Central memory CD4-positive, alpha-beta T cell (primary cell): ENCODE data around the gene CLDN18.

Experiments
- DNase-seq: peaks from one replicate; pipeline ENCODE4 v3.0.0; 2022

The CLDN18 gene

DNA sequence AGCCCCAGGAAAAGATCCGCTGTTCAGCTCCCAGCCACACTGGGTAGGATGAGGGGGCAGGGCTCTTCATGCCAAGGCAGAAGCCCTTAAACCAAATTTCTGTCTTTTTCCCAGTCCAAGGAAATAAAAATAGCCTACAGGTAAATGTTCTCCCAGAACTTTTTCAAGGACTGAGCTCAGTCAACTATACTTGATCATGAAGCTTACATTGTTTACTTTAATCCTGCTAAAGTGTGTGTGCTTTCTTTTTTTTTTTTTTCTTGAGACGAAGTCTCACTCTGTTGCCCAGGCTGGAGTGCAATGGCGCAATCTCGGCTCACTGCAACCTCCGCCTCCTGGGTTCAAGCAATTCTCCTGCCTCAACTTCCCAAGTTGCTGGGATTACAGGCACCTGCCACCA lies 17.9 kb downstream of the CLDN18 start:
- no peak for DNase-seq

DNA sequence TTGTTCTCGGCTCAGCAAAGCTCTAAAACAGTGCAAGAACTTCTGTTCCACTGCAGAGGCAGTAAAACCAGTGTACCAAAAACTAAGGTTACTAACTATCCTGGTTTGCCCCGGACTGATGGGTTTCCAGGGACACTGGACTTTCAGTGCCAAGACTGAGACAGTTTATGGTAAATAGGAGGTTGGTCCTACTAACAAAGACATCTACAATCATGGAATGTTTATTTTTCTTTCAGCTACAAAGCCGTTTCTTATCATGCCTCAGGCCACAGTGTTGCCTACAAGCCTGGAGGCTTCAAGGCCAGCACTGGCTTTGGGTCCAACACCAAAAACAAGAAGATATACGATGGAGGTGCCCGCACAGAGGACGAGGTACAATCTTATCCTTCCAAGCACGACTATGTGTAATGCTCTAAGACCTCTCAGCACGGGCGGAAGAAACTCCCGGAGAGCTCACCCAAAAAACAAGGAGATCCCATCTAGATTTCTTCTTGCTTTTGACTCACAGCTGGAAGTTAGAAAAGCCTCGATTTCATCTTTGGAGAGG lies 20.8 kb downstream of the CLDN18 start:
- no peak for DNase-seq

DNA sequence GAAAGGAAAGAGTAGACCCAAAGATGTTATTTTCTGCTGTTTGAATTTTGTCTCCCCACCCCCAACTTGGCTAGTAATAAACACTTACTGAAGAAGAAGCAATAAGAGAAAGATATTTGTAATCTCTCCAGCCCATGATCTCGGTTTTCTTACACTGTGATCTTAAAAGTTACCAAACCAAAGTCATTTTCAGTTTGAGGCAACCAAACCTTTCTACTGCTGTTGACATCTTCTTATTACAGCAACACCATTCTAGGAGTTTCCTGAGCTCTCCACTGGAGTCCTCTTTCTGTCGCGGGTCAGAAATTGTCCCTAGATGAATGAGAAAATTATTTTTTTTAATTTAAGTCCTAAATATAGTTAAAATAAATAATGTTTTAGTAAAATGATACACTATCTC lies 21.6 kb downstream of the CLDN18 start:
- DNase-seq = no peak

DNA sequence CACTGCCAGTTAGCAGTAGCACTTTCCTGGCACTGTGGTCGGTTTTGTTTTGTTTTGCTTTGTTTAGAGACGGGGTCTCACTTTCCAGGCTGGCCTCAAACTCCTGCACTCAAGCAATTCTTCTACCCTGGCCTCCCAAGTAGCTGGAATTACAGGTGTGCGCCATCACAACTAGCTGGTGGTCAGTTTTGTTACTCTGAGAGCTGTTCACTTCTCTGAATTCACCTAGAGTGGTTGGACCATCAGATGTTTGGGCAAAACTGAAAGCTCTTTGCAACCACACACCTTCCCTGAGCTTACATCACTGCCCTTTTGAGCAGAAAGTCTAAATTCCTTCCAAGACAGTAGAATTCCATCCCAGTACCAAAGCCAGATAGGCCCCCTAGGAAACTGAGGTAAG lies 22.6 kb downstream of the CLDN18 start:
- DNase-seq = no peak

DNA sequence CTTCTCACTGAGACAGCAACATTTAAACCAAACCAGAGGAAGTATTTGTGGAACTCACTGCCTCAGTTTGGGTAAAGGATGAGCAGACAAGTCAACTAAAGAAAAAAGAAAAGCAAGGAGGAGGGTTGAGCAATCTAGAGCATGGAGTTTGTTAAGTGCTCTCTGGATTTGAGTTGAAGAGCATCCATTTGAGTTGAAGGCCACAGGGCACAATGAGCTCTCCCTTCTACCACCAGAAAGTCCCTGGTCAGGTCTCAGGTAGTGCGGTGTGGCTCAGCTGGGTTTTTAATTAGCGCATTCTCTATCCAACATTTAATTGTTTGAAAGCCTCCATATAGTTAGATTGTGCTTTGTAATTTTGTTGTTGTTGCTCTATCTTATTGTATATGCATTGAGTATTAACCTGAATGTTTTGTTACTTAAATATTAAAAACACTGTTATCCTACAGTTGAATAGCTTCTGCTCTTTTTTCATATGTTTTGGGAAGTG lies 23.3 kb downstream of the CLDN18 start:
- DNase-seq = no peak

DNA sequence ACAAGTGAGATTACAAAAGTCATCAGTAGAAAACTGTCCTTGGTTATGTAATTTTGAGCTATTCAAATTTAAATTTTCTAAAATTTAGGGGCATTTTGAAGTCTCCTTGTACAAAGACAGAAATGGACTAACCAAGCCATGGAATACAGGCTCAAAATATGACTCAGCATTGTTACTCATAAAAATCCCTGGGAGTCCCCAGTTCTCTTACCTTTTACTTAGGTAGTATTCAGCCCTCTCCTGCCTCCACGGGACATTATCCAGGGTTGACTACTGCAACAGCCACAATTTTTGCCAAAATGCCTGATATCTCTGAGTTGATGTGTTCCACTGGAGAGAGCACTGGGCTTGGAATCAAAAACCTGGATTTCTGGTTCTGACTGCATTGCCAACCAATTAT lies 25.0 kb downstream of the CLDN18 start:
- DNase-seq = no peak

DNA sequence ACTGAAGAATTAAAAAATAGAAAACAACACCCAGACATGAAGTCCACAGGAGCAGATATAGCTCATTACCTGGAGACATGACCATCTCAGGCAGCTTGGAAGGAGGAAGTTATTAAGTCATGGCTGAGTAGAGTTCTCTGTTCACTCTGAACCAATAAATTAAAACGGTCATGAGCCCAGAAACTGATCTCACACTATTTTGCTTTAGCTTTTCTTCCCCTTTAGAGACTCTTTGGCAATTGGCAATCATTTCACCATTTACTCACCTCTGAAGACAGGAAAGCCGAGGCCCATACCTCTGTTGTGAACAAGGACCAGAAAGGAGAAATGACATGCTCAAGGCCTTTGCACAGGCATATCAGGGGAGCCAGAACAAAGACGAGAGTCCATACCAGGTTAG lies 26.6 kb downstream of the CLDN18 start:
- no peak for DNase-seq

DNA sequence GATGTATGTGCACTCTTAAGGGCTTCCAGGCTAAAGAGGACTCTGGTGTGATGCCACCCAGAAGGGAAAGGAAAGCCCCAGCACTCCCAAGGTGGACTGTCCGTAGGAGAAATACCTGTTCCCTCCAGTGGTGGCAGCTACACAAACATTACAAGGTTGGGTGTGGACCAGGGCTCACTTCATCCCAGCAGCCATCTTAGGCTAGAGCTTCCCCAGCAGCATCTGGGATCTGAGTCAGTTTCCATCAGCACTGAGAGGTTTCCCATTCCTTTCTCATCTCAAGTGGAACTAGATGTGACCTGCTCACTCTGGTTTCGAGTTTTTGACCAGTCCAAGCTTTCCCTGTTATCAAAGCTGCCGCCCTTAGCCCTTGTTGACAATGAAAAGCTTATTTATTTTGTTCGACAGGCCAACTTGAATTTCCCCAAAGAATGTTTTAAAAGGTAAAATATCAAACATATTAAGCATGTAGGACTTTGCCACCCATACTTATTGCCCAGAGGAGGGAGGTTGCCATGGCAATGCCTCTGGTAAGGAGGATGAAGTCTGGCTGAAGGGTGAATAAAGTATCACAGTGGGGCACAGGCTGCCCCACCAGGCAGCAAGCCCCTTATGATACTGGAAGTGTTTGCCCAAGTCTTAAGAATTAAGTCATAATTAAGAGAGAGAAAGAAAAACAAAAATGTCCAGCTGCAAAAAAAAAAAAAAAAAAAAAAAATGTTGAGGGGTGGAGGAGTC lies 28.9 kb downstream of the CLDN18 start:
- no peak for DNase-seq

DNA sequence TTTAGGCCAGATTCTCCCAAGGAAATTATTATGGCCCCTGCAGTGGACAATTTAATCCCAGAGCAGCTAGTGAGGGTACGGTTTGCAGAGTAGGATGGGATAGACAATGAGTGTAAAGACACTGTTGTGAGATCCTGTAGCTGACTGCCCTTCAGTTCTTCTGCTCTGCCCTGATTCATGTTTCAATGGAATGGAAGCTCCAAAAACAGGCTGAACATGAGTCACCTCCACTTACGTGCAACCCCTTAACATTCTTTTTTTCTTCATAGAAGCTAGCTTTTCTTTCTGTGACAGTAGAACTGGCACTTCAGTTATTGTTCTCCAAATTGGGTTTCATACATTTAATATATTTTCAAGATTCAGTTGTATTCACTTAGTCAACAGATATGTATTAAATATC lies 32.1 kb downstream of the CLDN18 start:
- DNase-seq = no peak

DNA sequence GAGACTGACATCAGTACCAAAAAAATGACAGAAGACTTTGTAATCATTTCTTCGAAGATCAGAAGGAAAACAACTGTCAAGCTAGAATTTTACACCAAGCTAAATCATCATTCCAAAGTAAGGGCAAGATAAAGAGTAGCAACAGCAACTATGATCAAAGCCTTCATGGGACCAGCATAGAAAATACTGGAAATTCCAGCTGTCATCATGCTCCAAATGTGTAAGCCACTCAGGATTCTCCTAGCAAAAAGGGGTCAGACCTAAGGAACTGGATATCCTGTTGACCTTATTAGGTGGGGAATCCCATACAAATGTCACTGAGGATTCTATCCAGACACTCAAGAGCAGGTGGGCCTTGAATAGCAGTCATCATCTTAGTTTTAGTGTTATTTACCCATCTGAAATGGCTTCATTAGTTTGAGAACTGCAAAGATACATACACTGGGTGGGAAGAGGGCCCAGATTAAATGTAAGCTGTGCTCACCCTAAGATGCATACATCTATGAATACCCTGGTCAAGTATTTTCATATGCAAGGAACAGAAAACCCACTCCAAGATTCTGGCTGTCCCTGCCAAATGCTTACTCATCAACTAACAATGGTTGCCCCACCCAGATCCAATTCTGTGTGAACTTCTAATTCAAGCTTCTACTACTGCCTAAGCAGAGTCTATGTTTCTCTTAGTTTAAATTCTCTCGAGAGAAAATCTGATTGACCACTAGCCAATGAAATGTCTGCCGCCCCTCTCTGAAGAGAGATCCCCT lies 33.5 kb downstream of the CLDN18 start:
- no peak for DNase-seq

DNA sequence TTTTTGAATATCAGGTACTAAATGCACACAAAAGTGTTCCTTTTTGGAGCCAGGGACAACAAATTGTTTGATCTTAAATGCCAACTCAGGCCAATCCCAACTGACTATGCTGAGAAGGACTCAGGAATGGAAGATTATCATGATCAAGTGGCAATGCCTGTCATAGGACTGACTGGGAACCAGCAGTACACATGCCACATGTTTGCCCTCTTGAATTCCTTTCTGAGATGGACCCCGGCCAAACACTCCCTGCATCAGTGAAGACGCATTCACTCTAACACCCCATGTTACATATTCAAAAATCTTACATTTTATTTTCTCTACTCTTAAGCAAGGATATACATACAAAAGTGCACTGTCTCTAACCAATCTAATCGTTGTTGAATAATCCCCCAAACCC lies 36.1 kb downstream of the CLDN18 start:
- DNase-seq = no peak

DNA sequence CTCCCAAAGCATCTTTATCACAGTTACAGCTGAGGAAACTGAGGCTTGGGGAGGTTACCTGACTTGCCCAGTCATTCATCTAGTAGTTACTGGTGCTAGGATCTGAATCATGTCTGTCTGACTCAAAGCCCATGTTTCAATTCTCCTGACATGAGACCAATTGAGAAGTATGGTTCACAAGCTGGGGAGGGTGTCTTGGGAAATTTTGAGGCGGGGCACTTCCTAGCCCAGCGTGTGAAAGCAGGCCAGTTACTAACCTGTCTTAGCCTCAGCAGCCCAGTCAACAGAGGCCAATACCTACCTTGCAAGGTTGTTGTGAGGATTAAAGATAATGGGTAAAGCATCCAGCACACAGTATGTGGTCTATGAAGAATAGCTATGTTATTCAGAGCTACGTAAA lies 37.0 kb downstream of the CLDN18 start:
- no peak for DNase-seq

DNA sequence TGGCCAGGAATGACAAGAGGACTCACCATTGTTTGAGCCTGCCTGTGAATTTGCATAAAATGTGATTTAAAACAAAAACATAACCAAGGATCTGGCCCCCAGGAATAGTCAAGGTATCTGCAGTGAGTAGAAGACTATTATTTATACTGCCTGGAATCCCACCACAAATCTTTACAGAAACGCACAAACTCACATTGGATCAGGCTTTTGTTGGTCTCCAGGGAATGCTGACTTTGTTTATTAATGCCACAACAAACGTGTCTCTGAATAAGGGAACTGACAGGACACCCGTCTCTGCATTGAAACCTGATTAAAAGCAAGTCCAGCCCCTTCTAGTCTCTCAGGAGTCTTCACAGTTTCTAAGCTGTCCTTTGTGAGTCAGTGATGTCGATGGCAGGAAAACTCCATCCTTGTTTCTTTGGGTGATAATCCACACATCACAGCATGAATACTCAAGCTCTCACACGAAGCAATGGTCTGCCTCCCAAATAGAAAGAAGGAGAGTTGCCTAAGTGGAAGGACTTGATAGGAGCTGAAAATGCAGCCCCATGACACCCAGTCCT lies 37.7 kb downstream of the CLDN18 start:
- no peak for DNase-seq

DNA sequence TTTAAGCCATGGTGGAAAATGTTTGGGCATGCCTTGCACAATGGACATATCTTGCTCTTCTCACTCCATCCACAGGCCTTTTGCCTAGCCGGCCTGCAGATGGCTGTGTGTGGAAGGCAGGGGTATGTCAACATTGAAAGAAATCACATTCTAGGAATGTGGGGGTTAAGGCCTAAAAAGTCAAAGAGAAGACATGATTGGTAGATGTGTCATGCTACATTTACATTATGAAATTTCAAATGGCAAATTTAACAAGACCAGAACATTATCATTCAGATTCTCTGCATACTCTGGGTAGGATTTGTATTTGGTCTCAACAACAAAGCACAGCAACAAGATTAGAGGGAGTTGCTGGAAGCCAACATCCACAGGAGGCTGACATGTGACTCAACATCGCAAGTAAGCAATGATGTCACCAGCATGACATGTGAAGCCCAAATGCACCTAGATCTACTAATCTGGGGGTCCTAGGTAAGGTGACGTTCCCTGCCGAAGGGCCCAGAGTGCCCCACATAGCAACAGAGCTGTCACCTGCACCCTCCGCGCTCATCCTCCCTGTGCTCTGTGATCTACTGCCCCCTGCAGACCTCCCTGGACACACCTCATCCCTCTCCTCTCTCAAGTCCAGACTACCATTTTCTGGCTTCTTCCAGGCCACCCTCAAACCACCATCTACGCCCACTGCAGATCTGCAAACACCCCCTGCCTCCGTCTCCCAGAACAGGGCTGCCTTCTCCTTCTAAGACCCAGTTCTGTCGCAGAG lies 39.4 kb downstream of the CLDN18 start:
- no peak for DNase-seq

DNA sequence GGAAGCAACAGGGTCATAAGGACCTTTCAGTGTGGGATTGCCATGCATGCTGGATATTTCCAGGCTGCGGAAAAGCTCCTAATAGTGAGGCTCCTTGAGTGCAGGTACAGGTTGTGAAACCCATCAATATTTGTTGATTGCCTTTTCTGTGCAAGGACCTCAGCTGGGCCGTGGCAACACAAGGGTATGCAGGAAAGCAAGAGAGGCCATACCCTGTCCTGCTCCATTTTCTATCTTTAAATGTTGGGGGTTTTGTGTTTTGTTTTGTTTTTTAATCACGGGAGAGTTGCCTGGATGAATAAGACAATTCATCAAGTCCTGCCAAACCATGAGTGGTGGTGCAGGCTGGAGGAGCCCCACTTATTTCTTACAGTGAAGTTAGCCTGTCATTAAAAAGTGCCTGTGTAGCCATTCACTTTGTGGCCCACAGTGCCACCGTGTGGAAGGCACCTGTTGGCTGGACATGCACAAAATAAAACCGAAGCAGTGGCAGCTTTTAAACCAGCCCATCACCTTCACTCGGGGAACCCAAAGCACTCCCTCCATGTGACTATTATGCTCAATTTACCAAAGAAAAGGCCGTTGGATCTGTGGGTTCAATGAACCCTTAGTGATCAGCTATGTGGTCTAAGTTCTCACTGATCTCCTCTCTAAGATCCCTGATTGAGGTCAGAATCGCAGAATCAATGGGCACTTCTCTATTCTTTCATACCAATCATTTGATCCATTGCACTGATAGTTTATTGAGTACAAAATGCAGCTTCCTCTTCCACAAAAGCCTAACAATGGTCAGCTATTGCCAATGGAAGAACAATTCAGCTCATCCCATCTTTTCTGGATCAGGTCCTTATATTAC lies 42.2 kb downstream of the CLDN18 start:
- DNase-seq = no peak

DNA sequence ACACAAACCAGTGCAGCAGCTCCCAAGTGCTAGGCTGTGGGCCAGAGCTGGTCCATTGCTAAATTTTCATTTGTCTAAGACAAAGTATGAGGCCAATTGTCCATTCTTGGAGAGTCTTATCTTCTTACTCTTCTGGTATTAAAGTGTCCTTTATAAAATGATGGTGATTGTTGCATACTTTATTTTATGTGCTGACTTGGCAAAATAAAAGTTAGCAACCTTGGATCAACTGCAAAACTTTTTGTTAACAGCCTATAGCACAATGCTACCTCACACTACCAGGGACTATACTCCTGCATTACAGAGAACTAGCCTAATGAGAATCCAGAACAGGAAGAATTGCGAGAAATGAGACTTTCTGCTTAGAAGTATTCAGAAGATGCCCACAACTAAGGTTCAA lies 44.1 kb downstream of the CLDN18 start:
- no peak for DNase-seq

DNA sequence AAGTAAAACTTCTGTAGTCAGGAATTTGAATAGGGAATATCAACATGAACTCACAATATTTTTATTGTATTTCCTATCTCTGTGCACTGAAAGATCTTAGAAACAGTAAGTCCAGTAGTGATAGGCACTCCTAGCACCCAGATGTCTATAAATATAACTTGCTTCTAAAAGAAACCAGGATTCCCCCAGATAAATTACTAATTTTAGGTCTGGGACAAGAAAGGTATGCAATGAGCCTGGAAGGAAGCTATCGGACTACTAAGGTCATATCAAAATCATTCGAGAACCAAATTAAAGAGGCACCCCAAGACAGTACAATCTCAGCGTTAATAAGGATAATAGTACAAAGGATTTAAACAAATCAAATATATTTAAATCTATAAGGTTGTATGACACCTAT lies 47.4 kb downstream of the CLDN18 start:
- no peak for DNase-seq

DNA sequence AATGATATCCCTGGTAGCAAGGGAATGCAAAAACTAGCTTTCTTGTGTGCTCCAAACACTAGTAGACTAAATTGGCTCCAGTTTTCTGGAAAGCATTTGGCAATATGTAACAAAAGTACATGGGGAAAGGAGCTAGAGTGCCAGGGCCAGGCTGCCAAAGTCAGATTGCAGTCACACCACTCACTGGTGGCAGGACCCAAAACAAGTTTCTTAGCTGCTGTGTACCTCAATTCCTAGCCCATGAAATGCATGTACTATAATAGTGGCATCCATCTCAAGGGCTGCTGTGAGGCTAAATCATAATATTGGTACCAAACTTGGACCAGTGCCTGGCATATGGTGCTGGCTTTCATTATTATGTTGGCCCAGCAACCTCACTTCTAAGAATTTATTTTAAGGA lies 49.3 kb downstream of the CLDN18 start:
- no peak for DNase-seq

DNA sequence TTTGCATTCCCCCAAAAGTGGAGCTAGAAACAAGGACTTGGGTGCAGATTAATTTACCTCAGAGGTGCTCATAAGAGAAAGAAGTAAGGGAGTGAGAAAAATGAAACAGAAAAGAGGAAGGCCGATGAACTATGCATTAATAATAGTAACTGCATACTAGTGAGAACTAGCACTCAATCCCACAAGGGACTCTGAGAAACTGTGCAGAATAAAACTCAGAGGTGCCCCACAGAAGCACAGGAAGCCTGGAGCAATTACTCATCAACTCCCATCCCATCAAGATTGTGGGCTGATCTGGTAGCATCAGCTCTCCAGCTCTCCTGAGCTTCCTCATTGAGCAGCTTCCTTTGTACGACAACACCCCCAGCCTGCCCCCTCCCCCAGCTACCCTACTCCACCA lies 50.8 kb downstream of the CLDN18 start:
- no peak for DNase-seq

DNA sequence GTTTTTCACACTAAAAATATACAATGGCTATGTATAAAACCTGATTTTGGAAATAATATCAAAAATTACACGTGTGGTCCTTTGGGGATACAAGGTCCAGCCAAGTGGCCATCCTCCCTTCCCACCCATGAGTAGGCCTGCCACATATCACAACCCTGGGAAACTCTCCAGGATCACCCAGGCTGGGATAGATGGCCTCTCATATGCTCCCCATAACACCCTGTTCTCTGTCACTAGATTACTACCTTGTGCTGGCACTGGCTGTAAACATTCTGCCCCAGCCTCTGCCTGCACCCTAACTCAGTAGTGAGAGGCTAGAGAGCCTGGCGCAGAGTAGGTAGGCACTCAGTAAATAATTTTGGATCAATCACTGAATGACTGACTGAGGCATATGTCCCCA lies 52.1 kb downstream of the CLDN18 start:
- no peak for DNase-seq

DNA sequence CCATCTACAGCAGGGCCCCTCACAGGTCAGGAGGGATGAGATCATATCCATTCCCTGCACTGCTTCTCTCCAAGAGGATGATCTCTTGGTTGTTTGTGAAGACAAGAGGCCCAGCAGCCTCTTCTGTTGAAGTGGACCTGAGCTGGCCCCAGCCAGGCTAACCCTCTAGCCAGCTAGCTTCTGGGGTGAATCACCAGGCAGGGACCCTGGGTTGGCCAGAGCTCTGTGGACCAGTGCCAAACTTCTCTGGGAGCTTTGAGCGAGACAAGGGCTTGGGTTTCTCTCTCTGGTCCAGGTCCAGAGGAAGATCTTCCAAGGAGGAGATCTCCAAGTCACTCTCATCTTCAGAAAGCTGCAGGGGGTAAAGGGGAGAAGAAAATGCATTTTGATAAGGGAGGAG lies 52.7 kb downstream of the CLDN18 start:
- no peak for DNase-seq

DNA sequence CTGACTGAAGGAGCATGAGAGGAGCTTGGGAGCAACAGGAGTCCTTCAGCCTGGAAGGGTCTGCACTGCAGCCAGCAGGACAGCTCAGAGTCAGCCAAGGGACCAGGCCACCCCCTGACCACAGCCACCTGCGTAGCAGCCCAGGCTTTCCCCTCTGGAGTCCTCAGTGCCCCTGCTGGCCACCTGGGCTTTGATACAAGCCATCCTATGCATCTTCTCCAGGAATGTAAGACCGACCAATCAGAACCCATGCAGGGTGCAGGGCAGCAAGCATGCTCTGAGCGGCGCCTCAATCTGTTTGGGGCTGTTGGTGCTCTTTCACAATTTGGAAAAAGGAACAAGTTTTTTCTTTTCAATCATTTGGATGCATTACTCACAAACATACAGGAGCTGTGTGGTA lies 53.5 kb downstream of the CLDN18 start:
- no peak for DNase-seq
